ENCODE measurements around the gene OR4D10. TPM values are rescaled to one million over a fixed set of nuclear protein-coding genes. Genes with fewer than 3 reads are reported as not detected.
"Not testable (repeated sequence)": the region's sequence is repeated elsewhere in the genome, so short reads cannot be mapped to it uniquely, and the experiment has no call there.

OR4D10 gene
- total RNA-seq, 1 donor = not detected

DNA sequence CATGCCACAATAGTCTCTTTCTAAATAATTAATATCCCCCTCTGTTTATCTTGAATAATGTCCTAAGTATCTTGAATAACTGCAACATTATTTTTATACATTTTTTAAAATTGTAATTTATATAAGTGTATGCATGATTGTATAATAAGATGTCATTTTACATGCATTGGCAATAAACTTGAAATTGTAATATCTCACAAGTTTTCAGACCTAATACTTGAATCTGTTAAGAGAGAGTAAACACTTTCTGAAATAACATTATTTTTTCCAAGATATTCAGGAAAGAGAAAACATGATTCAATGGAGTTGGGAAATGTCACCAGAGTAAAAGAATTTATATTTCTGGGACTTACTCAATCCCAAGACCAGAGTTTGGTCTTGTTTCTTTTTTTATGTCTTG lies 30.2 kb downstream of the OR4D10 start, which contains the start of gene OR4D11:
Gene OR4D11, plus strand, starts transcription at position 301 of the 400 bp plus-strand sequence. Its CDS starts 0 bp downstream, at position 301.
- H3K36me3 ChIP-seq (ENCODE audit: insufficient read depth, low read length) = no peaks in the 10 kb centered on the region
- H3K4me2 ChIP-seq (ENCODE audit: insufficient read depth, low read length) = no peak within 1 kb of the TSS
- H4K20me1 ChIP-seq (ENCODE audit: insufficient read depth, low read length) = no peaks in the 10 kb centered on the region
- DNase-seq (ENCODE audit: insufficient read length, low spot score, missing footprints) = no peak
- H2AFZ ChIP-seq (ENCODE audit: low read length) = no peak within 1 kb of the TSS
- H3K4me1 ChIP-seq (ENCODE audit: insufficient read depth, low read length) = no peaks in the 10 kb centered on the region
- no peaks in the 10 kb centered on the region for H3K9me3 ChIP-seq (ENCODE audit: low read depth, low read length)
- H3K27me3 ChIP-seq (ENCODE audit: insufficient read depth, low read length) = no peaks in the 10 kb centered on the region
- no peaks in the 10 kb centered on the region for H3K79me2 ChIP-seq (ENCODE audit: insufficient read depth, low read length)
- H3K4me3 ChIP-seq (ENCODE audit: insufficient read depth, low read length) = no peak within 1 kb of the TSS
- no peak within 1 kb of the TSS for H3K27ac ChIP-seq (ENCODE audit: low read depth, low read length)
- no peak for TF ChIP-seq CTCF (IDR thresholded peaks at IDR 0.05; ENCODE audit: extremely low read depth, low read depth, low read length)

DNA sequence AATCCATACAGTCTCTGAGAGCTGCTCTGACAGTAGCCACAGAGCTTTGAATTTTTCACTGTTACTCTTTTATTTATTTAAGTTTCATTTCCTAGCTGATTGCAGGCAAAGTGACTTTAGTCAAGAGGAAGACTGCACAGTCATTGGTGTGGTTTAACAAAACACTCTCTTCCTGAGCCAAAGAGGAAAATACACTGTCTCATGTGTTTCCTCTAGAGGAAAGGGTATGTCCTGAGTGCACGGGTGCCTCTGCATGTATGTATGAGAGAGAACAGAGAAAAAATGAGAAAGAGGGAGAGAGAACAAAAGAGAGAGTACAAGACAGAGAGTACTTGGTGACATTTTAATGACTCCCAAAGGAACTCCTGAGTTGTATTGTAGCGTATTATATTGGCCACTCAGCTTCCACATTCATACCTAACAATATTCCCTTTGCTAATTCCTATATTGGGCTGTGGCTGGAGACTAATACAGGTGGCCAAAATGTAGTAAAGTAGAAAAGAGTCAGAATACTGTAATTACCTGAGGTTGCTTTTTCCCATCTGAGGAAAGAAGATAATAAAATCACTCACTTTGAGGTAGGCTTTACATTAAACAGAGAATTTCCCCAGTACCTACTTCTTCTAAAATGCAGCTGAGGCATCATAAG lies 38.0 kb downstream of the OR4D10 start, which contains the start of gene OR4D9:
Gene OR4D9, plus strand, starts transcription at position 599 of the 649 bp plus-strand sequence. CDS start 3,374 bp downstream, outside the sequence.
- H3K27me3 ChIP-seq (ENCODE audit: insufficient read depth, low read length) = no peaks in the 10 kb centered on the region
- no peak within 1 kb of the TSS for H3K4me3 ChIP-seq (ENCODE audit: insufficient read depth, low read length)
- H3K9me3 ChIP-seq (ENCODE audit: low read depth, low read length) = no peaks in the 10 kb centered on the region
- no peak within 1 kb of the TSS for H3K4me2 ChIP-seq (ENCODE audit: insufficient read depth, low read length)
- no peak within 1 kb of the TSS for H3K27ac ChIP-seq (ENCODE audit: low read depth, low read length)
- H4K20me1 ChIP-seq (ENCODE audit: insufficient read depth, low read length) = no peaks in the 10 kb centered on the region
- H2AFZ ChIP-seq (ENCODE audit: low read length) = no peak within 1 kb of the TSS
- no peak for DNase-seq (ENCODE audit: insufficient read length, low spot score, missing footprints)
- no peak for TF ChIP-seq CTCF (IDR thresholded peaks at IDR 0.05; ENCODE audit: extremely low read depth, low read depth, low read length)
- no peaks in the 10 kb centered on the region for H3K79me2 ChIP-seq (ENCODE audit: insufficient read depth, low read length)
- H3K4me1 ChIP-seq (ENCODE audit: insufficient read depth, low read length) = no peaks in the 10 kb centered on the region
- no peaks in the 10 kb centered on the region for H3K36me3 ChIP-seq (ENCODE audit: insufficient read depth, low read length)

GRCh38 chr11:59511675-59512074 lies 38.6 kb downstream of the OR4D10 start:
- H3K79me2 ChIP-seq (ENCODE audit: insufficient read depth, low read length) = no peaks in the 10 kb centered on the region
- no peak overlapping the region for H2AFZ ChIP-seq (ENCODE audit: low read length)
- no peak overlapping the region for H3K4me2 ChIP-seq (ENCODE audit: insufficient read depth, low read length)
- H3K36me3 ChIP-seq (ENCODE audit: insufficient read depth, low read length) = no peaks in the 10 kb centered on the region
- H3K27me3 ChIP-seq (ENCODE audit: insufficient read depth, low read length) = no peaks in the 10 kb centered on the region
- H3K9me3 ChIP-seq (ENCODE audit: low read depth, low read length) = no peaks in the 10 kb centered on the region
- H3K4me3 ChIP-seq (ENCODE audit: insufficient read depth, low read length) = no peak overlapping the region
- DNase-seq (ENCODE audit: insufficient read length, low spot score, missing footprints) = no peak
- H4K20me1 ChIP-seq (ENCODE audit: insufficient read depth, low read length) = no peaks in the 10 kb centered on the region
- no peak for TF ChIP-seq CTCF (IDR thresholded peaks at IDR 0.05; ENCODE audit: extremely low read depth, low read depth, low read length)
- no peak overlapping the region for H3K27ac ChIP-seq (ENCODE audit: low read depth, low read length)
- no peaks in the 10 kb centered on the region for H3K4me1 ChIP-seq (ENCODE audit: insufficient read depth, low read length)

GRCh38 chr11:59520139-59520538 lies 47.0 kb downstream of the OR4D10 start:
- H3K79me2 ChIP-seq (ENCODE audit: insufficient read depth, low read length); H2AFZ ChIP-seq (ENCODE audit: low read length); H3K27ac ChIP-seq (ENCODE audit: low read depth, low read length); H3K36me3 ChIP-seq (ENCODE audit: insufficient read depth, low read length); H3K4me2 ChIP-seq (ENCODE audit: insufficient read depth, low read length); DNase-seq (ENCODE audit: insufficient read length, low spot score, missing footprints); H3K27me3 ChIP-seq (ENCODE audit: insufficient read depth, low read length); H4K20me1 ChIP-seq (ENCODE audit: insufficient read depth, low read length); H3K4me1 ChIP-seq (ENCODE audit: insufficient read depth, low read length); H3K9me3 ChIP-seq (ENCODE audit: low read depth, low read length); H3K4me3 ChIP-seq (ENCODE audit: insufficient read depth, low read length): not testable (repeated sequence)

All from osteoblast (primary cell).